ENCODE measurements around the gene SYT1. TPM values are rescaled to one million over a fixed set of nuclear protein-coding genes. Genes with fewer than 3 reads are reported as not detected.

The SYT1 gene
- total RNA-seq, 1 donor from 2014 or later, result 0.37 TPM

GRCh38 chr12:79444089-79444488, 579.5 kb downstream of the SYT1 start:
- DNase-seq (ENCODE audit: low spot score), result no peak
- no peak overlapping the region for H3K4me3 Mint-ChIP-seq (ENCODE audit: unreplicated experiment)
- H3K36me3 Mint-ChIP-seq (ENCODE audit: low read depth), result no peaks in the 10 kb centered on the region
- no peaks in the 10 kb centered on the region for H3K27me3 Mint-ChIP-seq (ENCODE audit: low read depth)
- TF ChIP-seq CTCF (IDR thresholded peaks at IDR 0.05), result no peak
- H3K4me1 Mint-ChIP-seq (ENCODE audit: low read depth), result peaks cover 32% of the 10 kb centered on the region
- H3K27ac Mint-ChIP-seq (ENCODE audit: unreplicated experiment), result peak overlapping the region; percentile 3
- no peaks in the 10 kb centered on the region for H3K9me3 Mint-ChIP-seq (ENCODE audit: low read depth)

GRCh38 chr12:79448816-79449215, 584.2 kb downstream of the SYT1 start:
- peak; percentile 78 for DNase-seq (ENCODE audit: low spot score)
- no peak overlapping the region for H3K27ac Mint-ChIP-seq (ENCODE audit: unreplicated experiment)
- no peaks in the 10 kb centered on the region for H3K36me3 Mint-ChIP-seq (ENCODE audit: low read depth)
- no peak for TF ChIP-seq CTCF (IDR thresholded peaks at IDR 0.05)
- peaks cover 31% of the 10 kb centered on the region for H3K4me1 Mint-ChIP-seq (ENCODE audit: low read depth)
- no peak overlapping the region for H3K4me3 Mint-ChIP-seq (ENCODE audit: unreplicated experiment)
- no peaks in the 10 kb centered on the region for H3K9me3 Mint-ChIP-seq (ENCODE audit: low read depth)
- no peaks in the 10 kb centered on the region for H3K27me3 Mint-ChIP-seq (ENCODE audit: low read depth)

DNA sequence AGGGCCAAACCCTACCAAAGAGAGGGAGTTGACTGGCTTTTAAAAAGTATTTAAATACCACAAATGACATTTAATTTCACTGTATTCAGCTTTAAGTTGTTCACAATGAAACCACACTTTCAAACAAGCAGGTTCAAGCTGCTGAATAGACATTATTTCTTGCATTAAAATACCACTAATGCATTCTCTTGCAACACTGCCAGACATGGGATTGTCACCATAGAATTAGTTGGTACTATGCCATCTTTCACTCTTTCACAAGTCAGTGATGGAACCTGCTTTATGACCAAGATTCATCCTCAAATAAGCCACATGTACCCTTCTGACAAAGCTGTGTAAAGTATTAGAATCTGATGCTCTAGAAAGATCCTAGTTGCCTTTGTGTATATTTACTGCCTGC, 586.8 kb downstream of the SYT1 start:
- Mint-ChIP-seq H3K27me3 (ENCODE audit: low read depth) (no peaks in the 10 kb centered on the region), H3K27ac (ENCODE audit: unreplicated experiment) (peak overlapping the region; percentile 95), H3K9me3 (ENCODE audit: low read depth) (no peaks in the 10 kb centered on the region), H3K4me3 (ENCODE audit: unreplicated experiment) (no peak overlapping the region), H3K4me1 (ENCODE audit: low read depth) (peaks cover 40% of the 10 kb centered on the region), H3K36me3 (ENCODE audit: low read depth) (no peaks in the 10 kb centered on the region)
- no peak for DNase-seq (ENCODE audit: low spot score)
- TF ChIP-seq CTCF (IDR thresholded peaks at IDR 0.05), result no peak

DNA sequence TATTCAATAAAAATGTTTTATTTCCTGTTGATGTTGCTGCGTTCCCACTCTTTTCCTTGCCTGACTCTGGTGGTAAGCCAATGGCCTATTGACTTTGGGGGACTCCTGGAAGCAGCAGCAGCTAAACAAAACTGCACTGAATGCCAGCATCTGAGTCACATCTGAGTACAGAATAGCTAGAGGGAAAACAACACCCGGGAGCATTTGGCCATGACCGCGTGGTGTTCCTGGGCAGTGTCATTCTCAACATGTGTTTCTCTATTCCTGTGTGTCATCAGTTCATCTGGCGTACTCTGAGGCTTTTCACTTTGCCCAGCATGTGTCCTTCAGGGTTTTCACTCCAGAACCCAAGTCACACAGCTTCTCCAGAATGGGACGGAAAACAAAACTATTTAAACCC, 587.4 kb downstream of the SYT1 start:
- no peak for TF ChIP-seq CTCF (IDR thresholded peaks at IDR 0.05)
- H3K27me3 Mint-ChIP-seq (ENCODE audit: low read depth), result no peaks in the 10 kb centered on the region
- H3K27ac Mint-ChIP-seq (ENCODE audit: unreplicated experiment), result peak overlapping the region; percentile 95
- no peak for DNase-seq (ENCODE audit: low spot score)
- H3K4me3 Mint-ChIP-seq (ENCODE audit: unreplicated experiment), result peak overlapping the region; percentile 45
- H3K9me3 Mint-ChIP-seq (ENCODE audit: low read depth), result no peaks in the 10 kb centered on the region
- H3K4me1 Mint-ChIP-seq (ENCODE audit: low read depth), result peaks cover 40% of the 10 kb centered on the region
- H3K36me3 Mint-ChIP-seq (ENCODE audit: low read depth), result no peaks in the 10 kb centered on the region

GRCh38 chr12:79452906-79453305, 588.3 kb downstream of the SYT1 start:
- no peak for DNase-seq (ENCODE audit: low spot score)
- no peaks in the 10 kb centered on the region for H3K27me3 Mint-ChIP-seq (ENCODE audit: low read depth)
- no peak overlapping the region for H3K4me3 Mint-ChIP-seq (ENCODE audit: unreplicated experiment)
- peak overlapping the region; percentile 34 for H3K27ac Mint-ChIP-seq (ENCODE audit: unreplicated experiment)
- TF ChIP-seq CTCF (IDR thresholded peaks at IDR 0.05), result no peak
- peaks cover 40% of the 10 kb centered on the region for H3K4me1 Mint-ChIP-seq (ENCODE audit: low read depth)
- H3K9me3 Mint-ChIP-seq (ENCODE audit: low read depth), result no peaks in the 10 kb centered on the region
- H3K36me3 Mint-ChIP-seq (ENCODE audit: low read depth), result no peaks in the 10 kb centered on the region
